OCI-LY7 (cell line): ENCODE measurements around the gene CIART. TPM values are rescaled to one million over a fixed set of nuclear protein-coding genes. Genes with fewer than 3 reads are reported as not detected.

Experiments
- BruUV-seq: library from RNA; stranded (reverse); fragments of 400-500 nt; replicated peaks from 2 replicates; lab custom pipeline; 2021; lab: Mats Ljungman, UMichigan
- CTCF ChIA-PET: fragments of 300-600 bp; sonication (Branson Sonifier 250); formaldehyde crosslinking; loops from one replicate; lab custom pipeline; 2022; ENCODE audit warnings: antibody characterized with exemption; ENCODE audit not compliant: unreplicated experiment; lab: Charles Lee
- POLR2A ChIA-PET: fragments of 300-600 bp; sonication (Branson Sonifier 250); formaldehyde crosslinking; loops from one replicate; lab custom pipeline; 2022; ENCODE audit warnings: antibody characterized with exemption; lab: Charles Lee
- DNase-seq: peaks from one replicate; pipeline ENCODE4 v3.0.0-alpha.2; 2015; ENCODE audit warnings: low spot score
- H2AFZ ChIP-seq: fragments of 200-600 bp; sonication (generic), shearing (Covaris generic); 2 replicates; pipeline ENCODE4 v1.6.1; 2014; ENCODE audit warnings: mild to moderate bottlenecking, antibody characterized with exemption, low read length, moderate library complexity
- H3K27ac ChIP-seq: fragments of 200-600 bp; sonication (generic); 2 replicates; pipeline ENCODE4 v1.5.1; 2014; ENCODE audit warnings: mixed run types, low read depth, mild to moderate bottlenecking, moderate library complexity, low read length, inconsistent platforms; ENCODE audit not compliant: poor library complexity, severe bottlenecking
- H3K36me3 ChIP-seq: fragments of 200-600 bp; sonication (generic); 2 replicates; pipeline ENCODE4 v1.6.1; 2014; ENCODE audit warnings: mild to moderate bottlenecking, antibody characterized with exemption, low read length, moderate library complexity, mixed read lengths; ENCODE audit not compliant: insufficient read depth
- H3K4me1 ChIP-seq: fragments of 200-600 bp; sonication (generic); 2 replicates; pipeline ENCODE4 v1.5.1; 2014; ENCODE audit warnings: mild to moderate bottlenecking, low read length; ENCODE audit not compliant: insufficient read depth, poor library complexity, severe bottlenecking
- H3K4me2 ChIP-seq: fragments of 200-600 bp; sonication (generic); 2 replicates; pipeline ENCODE4 v1.6.1; 2014; ENCODE audit warnings: mild to moderate bottlenecking, low read length
- H3K4me3 ChIP-seq: fragments of 200-600 bp; sonication (generic); 2 replicates; pipeline ENCODE4 v1.5.1; 2014; ENCODE audit warnings: mild to moderate bottlenecking, low read depth, low read length; ENCODE audit not compliant: poor library complexity, severe bottlenecking
- H3K79me2 ChIP-seq: fragments of 200-600 bp; sonication (generic); 2 replicates; pipeline ENCODE4 v1.6.1; 2016; ENCODE audit warnings: low read depth, mild to moderate bottlenecking, low read length, moderate library complexity, mixed read lengths; ENCODE audit not compliant: insufficient read depth
- H3K9me2 ChIP-seq: fragments of 200-600 bp; sonication (generic); 2 replicates; pipeline ENCODE4 v1.6.1; 2016; ENCODE audit warnings: mild to moderate bottlenecking, low read length, mixed read lengths; ENCODE audit not compliant: insufficient read depth
- H3K9me3 ChIP-seq: fragments of 200-600 bp; sonication (generic); 2 replicates; pipeline ENCODE4 v1.6.1; 2014; ENCODE audit warnings: mild to moderate bottlenecking, mixed run types, low read length, mixed read lengths
- H4K20me1 ChIP-seq: fragments of 200-600 bp; sonication (generic); 2 replicates; pipeline ENCODE4 v1.6.1; 2014; ENCODE audit warnings: mild to moderate bottlenecking, antibody characterized with exemption, low read length, moderate library complexity, mixed read lengths; ENCODE audit not compliant: insufficient read depth
- CTCF ChIP-seq: fragments of 200-600 bp; sonication (generic); conservative IDR thresholded peaks from 2 replicates; pipeline ENCODE4 v1.5.1; 2014; ENCODE audit warnings: mild to moderate bottlenecking, antibody characterized with exemption, low read length, moderate library complexity, mixed read lengths
- EZH2phosphoT487 ChIP-seq: fragments of 200-600 bp; sonication (generic); IDR thresholded peaks from 2 replicates; pipeline ENCODE4 v1.6.1; 2018; ENCODE audit warnings: low read depth, borderline replicate concordance, mild to moderate bottlenecking, mixed run types, antibody characterized with exemption, low read length, moderate library complexity, mixed read lengths
- intact Hi-C: fragments of 100-400 bp; cut with micrococcal nuclease; formaldehyde crosslinking; loops from one replicate; pipeline ENCODE4 v1.10.0; 2022; ENCODE audit not compliant: unreplicated experiment
- total RNA-seq, 2 experiments: library from RNA; depleted of rRNA in 1 of 2; stranded (reverse); fragments of >200 nt in 1 of 2; shearing (Covaris generic) in 1 of 2; gene quantifications; 2 replicates each; pipeline ENCODE4 v1.2.3, GENCODE V29; 2014 to 2022

The CIART gene
- total RNA-seq, 2 experiments from 2014 or later = 0.68 TPM; not detected in 1

DNA sequence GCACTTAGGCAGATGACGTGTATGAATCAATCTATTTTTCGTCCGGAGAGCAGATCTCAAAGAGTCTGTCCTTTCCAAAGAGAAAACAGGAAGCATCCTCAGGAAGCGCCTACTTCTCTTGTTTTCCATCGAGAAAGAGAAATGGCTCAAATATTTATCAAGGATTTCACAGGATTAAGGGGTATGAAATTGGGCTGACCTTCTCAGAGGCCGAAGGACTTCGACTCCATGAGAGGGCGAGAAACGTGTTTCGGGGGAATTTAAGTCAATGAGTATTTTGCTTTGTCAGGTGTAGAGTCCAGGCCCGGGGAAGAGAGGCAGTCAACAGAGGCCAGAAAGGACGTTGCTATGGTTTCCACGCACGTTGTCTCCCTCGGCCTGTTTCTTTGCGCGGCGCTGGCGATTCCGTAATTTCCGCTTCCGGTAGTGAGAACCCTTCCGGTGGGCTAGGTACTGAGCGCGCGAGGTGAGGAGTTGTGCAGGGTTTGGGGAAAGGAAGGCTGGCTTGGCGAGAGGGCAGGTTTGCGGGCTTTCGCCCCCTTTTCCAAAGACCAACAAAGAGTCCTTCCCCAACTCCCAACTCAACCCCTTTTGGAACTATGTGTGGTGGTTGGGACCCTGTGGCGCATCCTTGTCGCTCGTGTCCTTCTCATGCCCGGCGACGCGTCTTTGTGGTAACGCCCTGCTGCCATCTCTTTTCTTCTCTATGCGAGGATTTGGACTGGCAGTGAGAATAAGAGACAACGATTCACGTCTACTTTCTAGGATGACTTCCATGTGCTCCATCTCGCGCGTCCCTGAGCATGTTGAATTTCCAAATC lies 11.3 kb downstream of the CIART start, which contains the start of gene MRPS21:
TSS of gene MRPS21 (plus strand) at position 429 of the 821 bp plus-strand sequence. CDS start 506 bp downstream, outside the sequence.
- Histone ChIP-seq H3K9me3 (no peaks in the 10 kb centered on the region), H4K20me1 (no peaks in the 10 kb centered on the region), H3K36me3 (peaks cover 35% of the 10 kb centered on the region), H3K4me2 (peak within 1 kb of the TSS; percentile 78), H3K27ac (peak within 1 kb of the TSS; percentile 43), H3K4me1 (peaks cover 21% of the 10 kb centered on the region), H3K4me3 (peak within 1 kb of the TSS; percentile 97), H3K79me2 (peaks cover 23% of the 10 kb centered on the region), H2AFZ (peak within 1 kb of the TSS; percentile 89), H3K9me2 (no peaks in the 10 kb centered on the region)
- CTCF ChIA-PET = no interaction called here
- TF ChIP-seq EZH2phosphoT487 = no peak
- intact Hi-C loops = loop anchor here (1.0 kb wide), 1 partner anchor 24 kb away; the partner anchor contains the start of gene APH1A
- peak; percentile 92 for DNase-seq
- POLR2A ChIA-PET = no interaction called here
- BruUV-seq = TSS peak; percentile 96

- Histone ChIP-seq H3K4me3 (no peak overlapping the region), H3K9me2 (no peaks in the 10 kb centered on the region), H3K27ac (no peak overlapping the region), H3K9me3 (no peaks in the 10 kb centered on the region), H2AFZ (no peak overlapping the region), H3K79me2 (peaks cover 23% of the 10 kb centered on the region), H3K36me3 (peaks cover 51% of the 10 kb centered on the region), H4K20me1 (no peaks in the 10 kb centered on the region), H3K4me1 (peaks cover 21% of the 10 kb centered on the region), H3K4me2 (peak overlapping the region; percentile 78; the same call in 1 of the 2 replicates)
- CTCF ChIA-PET = no interaction called here
- TSS peak; percentile 50 for BruUV-seq
- DNase-seq = no peak
- intact Hi-C loops = no loop called here
- POLR2A ChIA-PET = interaction anchor here (1.0 kb wide), 1 partner anchor 68 kb away, joined by 3 read pairs; no protein-coding TSS in a partner anchor
- TF ChIP-seq EZH2phosphoT487 (no peak), CTCF (no peak)
Measured at GRCh38 chr1:150295476-150295875, 13.1 kb downstream of the CIART start.

DNA sequence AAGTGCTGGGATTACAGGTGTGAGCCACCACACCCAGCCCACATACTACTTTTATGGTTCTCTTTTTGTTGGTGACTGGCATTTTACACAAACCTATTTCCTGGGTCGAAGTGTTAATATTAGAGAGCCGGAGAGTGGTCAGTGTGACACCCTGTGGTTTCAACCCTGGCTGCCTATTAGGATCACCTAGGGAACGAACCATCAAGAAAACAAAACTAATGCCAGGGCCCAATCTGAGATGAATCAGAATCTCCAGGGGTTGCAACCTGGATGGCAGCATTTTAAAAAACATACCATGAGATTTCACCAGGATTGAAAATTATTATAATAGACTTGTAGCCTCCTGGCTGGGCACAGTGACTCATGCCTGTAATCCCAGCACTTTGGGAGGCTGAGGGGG lies 17.4 kb downstream of the CIART start:
- no TSS peak for BruUV-seq
- Histone ChIP-seq H3K79me2 (peaks cover 13% of the 10 kb centered on the region), H4K20me1 (no peaks in the 10 kb centered on the region), H3K27ac (no peak overlapping the region), H2AFZ (no peak overlapping the region), H3K4me1 (peaks cover 8% of the 10 kb centered on the region), H3K9me3 (no peaks in the 10 kb centered on the region), H3K4me2 (no peak overlapping the region), H3K36me3 (peaks cover 83% of the 10 kb centered on the region), H3K4me3 (no peak overlapping the region), H3K9me2 (no peaks in the 10 kb centered on the region)
- DNase-seq = no peak
- TF ChIP-seq EZH2phosphoT487 (no peak), CTCF (no peak)
- intact Hi-C loops = no loop called here
- ChIA-PET POLR2A (no interaction called here), CTCF (no interaction called here)
